Neural progenitor cell (in vitro differentiated cells): ENCODE measurements around the gene CSAD.

Experiments used
- EZH2 ChIP-seq: fragments of 200-600 bp; sonication (generic); IDR thresholded peaks from 2 replicates; pipeline ENCODE4 v1.6.1; 2017; ENCODE audit warnings: antibody characterized with exemption, mild to moderate bottlenecking, moderate library complexity
- TF ChIP-seq, protein P1 (sequence below): fragments of 200-600 bp; sonication (generic); IDR thresholded peaks from 2 replicates; pipeline ENCODE4 v1.5.1; 2017; ENCODE audit warnings: antibody characterized with exemption, mild to moderate bottlenecking

DNA sequence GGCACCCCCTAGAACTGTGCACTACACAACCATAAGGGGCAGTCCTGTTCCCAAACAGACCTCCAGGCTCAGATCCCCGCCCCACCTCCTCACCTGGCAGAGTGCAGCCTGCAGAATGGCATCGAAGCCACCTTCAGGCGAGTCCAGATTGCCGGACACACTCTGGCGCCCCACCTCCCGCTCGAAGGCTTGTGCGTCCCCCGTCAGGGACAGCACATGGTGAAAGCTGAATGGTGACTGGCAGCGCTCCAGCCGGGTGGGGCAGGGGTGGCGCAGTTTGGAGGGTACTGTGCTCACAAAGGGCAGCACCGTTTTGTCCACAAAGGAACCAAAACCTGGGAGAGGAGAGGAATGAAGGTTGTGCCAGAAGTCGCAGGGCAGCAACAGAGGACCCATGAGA is 15.8 kb upstream of the CSAD start:
- TF ChIP-seq, protein P1, sequence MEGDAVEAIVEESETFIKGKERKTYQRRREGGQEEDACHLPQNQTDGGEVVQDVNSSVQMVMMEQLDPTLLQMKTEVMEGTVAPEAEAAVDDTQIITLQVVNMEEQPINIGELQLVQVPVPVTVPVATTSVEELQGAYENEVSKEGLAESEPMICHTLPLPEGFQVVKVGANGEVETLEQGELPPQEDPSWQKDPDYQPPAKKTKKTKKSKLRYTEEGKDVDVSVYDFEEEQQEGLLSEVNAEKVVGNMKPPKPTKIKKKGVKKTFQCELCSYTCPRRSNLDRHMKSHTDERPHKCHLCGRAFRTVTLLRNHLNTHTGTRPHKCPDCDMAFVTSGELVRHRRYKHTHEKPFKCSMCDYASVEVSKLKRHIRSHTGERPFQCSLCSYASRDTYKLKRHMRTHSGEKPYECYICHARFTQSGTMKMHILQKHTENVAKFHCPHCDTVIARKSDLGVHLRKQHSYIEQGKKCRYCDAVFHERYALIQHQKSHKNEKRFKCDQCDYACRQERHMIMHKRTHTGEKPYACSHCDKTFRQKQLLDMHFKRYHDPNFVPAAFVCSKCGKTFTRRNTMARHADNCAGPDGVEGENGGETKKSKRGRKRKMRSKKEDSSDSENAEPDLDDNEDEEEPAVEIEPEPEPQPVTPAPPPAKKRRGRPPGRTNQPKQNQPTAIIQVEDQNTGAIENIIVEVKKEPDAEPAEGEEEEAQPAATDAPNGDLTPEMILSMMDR = no peak
- TF ChIP-seq EZH2 = no peak
